Middle frontal gyrus (tissue), 1 donor: ENCODE data around the gene ANKMY2.

Source experiments
- DNase-seq: peaks from one replicate; pipeline ENCODE4 v3.0.0-alpha.2; 2015; ENCODE audit warnings: low spot score; ENCODE audit errors: extremely low spot score

Gene ANKMY2

GRCh38 chr7:16583834-16584233 is 61.7 kb downstream of the ANKMY2 start:
- DNase-seq: no peak

GRCh38 chr7:16581286-16581685 is 64.3 kb downstream of the ANKMY2 start:
- no peak for DNase-seq

- DNase-seq: no peak
Observed at GRCh38 chr7:16579216-16579615, 66.3 kb downstream of the ANKMY2 start.

GRCh38 chr7:16571941-16572340 is 73.6 kb downstream of the ANKMY2 start:
- DNase-seq: no peak

- DNase-seq: no peak
Observed at GRCh38 chr7:16564909-16565426, 80.6 kb downstream of the ANKMY2 start.

GRCh38 chr7:16564023-16564380 is 81.6 kb downstream of the ANKMY2 start:
- DNase-seq: no peak

GRCh38 chr7:16563281-16564022 is 82.1 kb downstream of the ANKMY2 start:
- no peak for DNase-seq

- DNase-seq: no peak
Observed at GRCh38 chr7:16562456-16563220, 82.9 kb downstream of the ANKMY2 start.

- no peak for DNase-seq
Observed at GRCh38 chr7:16561943-16562342, 83.6 kb downstream of the ANKMY2 start.

- DNase-seq: no peak
Observed at GRCh38 chr7:16559497-16560179, 85.9 kb downstream of the ANKMY2 start.

GRCh38 chr7:16558761-16559302 is 86.7 kb downstream of the ANKMY2 start:
- no peak for DNase-seq

GRCh38 chr7:16556359-16556758 is 89.2 kb downstream of the ANKMY2 start:
- no peak for DNase-seq

GRCh38 chr7:16554518-16555236 is 90.9 kb downstream of the ANKMY2 start:
- DNase-seq: no peak

- DNase-seq: no peak
Observed at GRCh38 chr7:16550671-16551070, 94.9 kb downstream of the ANKMY2 start.
